Activated CD8-positive, alpha-beta memory T cell treated with anti-CD3 and anti-CD28 coated beads, Interleukin-2, amount 50 U/mL, for 48 hours (primary cell): ENCODE measurements around the gene U2AF1L4.

Source experiments
- DNase-seq: peaks from one replicate; pipeline ENCODE4 v3.0.0-alpha.2; 2020

Gene U2AF1L4

GRCh38 chr19:35723671-35724070 lies 21.5 kb downstream of the U2AF1L4 start:
- no peak for DNase-seq

- DNase-seq: no peak
Observed at GRCh38 chr19:35722897-35723296, 22.3 kb downstream of the U2AF1L4 start.

- DNase-seq: no peak
Observed at GRCh38 chr19:35722461-35722860, 22.8 kb downstream of the U2AF1L4 start.

GRCh38 chr19:35721374-35721773 lies 23.8 kb downstream of the U2AF1L4 start:
- no peak for DNase-seq

GRCh38 chr19:35720648-35721047 lies 24.6 kb downstream of the U2AF1L4 start:
- peak; percentile 54 for DNase-seq

GRCh38 chr19:35720163-35720524 lies 25.1 kb downstream of the U2AF1L4 start:
- DNase-seq: no peak

GRCh38 chr19:35719402-35720162 lies 25.6 kb downstream of the U2AF1L4 start:
- peak; percentile 57 for DNase-seq

GRCh38 chr19:35718345-35719041 lies 26.7 kb downstream of the U2AF1L4 start:
- peak; percentile 87 for DNase-seq

GRCh38 chr19:35717665-35718344 lies 27.4 kb downstream of the U2AF1L4 start, which contains the start of gene KMT2B:
KMT2B (plus strand) TSS chr19:35718003; CDS start chr19:35718019, 16 bp downstream.
- peak; percentile 97 for DNase-seq

- DNase-seq: peak; percentile 91
Observed at GRCh38 chr19:35716801-35717664, 28.2 kb downstream of the U2AF1L4 start.

GRCh38 chr19:35715981-35716800 lies 29.0 kb downstream of the U2AF1L4 start:
- no peak for DNase-seq

GRCh38 chr19:35715355-35715809 lies 29.8 kb downstream of the U2AF1L4 start:
- peak; percentile 68 for DNase-seq

- DNase-seq: peak; percentile 71
Observed at GRCh38 chr19:35714601-35715354, 30.4 kb downstream of the U2AF1L4 start.

- peak; percentile 62 for DNase-seq
Observed at GRCh38 chr19:35713904-35714495, 31.2 kb downstream of the U2AF1L4 start.

- no peak for DNase-seq
Observed at GRCh38 chr19:35713506-35713850, 31.7 kb downstream of the U2AF1L4 start.

GRCh38 chr19:35712567-35713505 lies 32.4 kb downstream of the U2AF1L4 start:
- DNase-seq: peak; percentile 89

GRCh38 chr19:35710784-35711723 lies 34.2 kb downstream of the U2AF1L4 start:
- DNase-seq: peak; percentile 84

- no peak for DNase-seq
Observed at GRCh38 chr19:35708391-35708790, 36.8 kb downstream of the U2AF1L4 start.
